Measurements from ENCODE around the gene DMRT3.

- TF ChIP-seq POLR2AphosphoS5 (IDR thresholded peaks at IDR 0.05; ENCODE audit: low read depth, low read length) (no peak), SIN3A (IDR thresholded peaks at IDR 0.05; ENCODE audit: borderline replicate concordance, insufficient read depth, low read length) (no peak), REST (IDR thresholded peaks at IDR 0.05; ENCODE audit: insufficient read depth in 1 of 2, low read depth in 2 of 2, low read length in 2 of 2) (no peak), TAF1 (IDR thresholded peaks at IDR 0.05; ENCODE audit: borderline replicate concordance, insufficient read depth, low read length) (no peak)
Measured at GRCh38 chr9:926976-927375, 49.5 kb upstream of the DMRT3 start.
